Keratinocyte (primary cell): Measurements from ENCODE around the gene FHIT. TPM values are rescaled to one million over a fixed set of nuclear protein-coding genes. Genes with fewer than 3 reads are reported as not detected.

Experiments used
- DNase-seq: peaks from one replicate; pipeline ENCODE4 v3.0.0-alpha.2; 2011; ENCODE audit warnings: low read depth, missing footprints, low spot score
- FAIRE-seq: peaks from 2 replicates; lab custom pipeline; 2011; peaks lifted over from hg19 to GRCh38; lab: Jason Lieb, UNC
- H2AFZ ChIP-seq: 2 replicates; pipeline ENCODE4 v1.6.0; 2012; ENCODE audit warnings: low read length, control low read depth, inconsistent platforms; ENCODE audit not compliant: control insufficient read depth
- H3K27ac ChIP-seq: 2 replicates; pipeline ENCODE4 v1.5.1; 2011; ENCODE audit warnings: low read length; ENCODE audit not compliant: control insufficient read depth, insufficient read depth
- H3K27me3 ChIP-seq: 3 replicates; pipeline ENCODE4 v1.6.0; 2011; ENCODE audit warnings: low read length; ENCODE audit not compliant: control insufficient read depth, insufficient read depth; ENCODE audit errors: extremely low read depth
- H3K36me3 ChIP-seq, 2 experiments: 2 replicates in 1 of 2; 3 replicates in 1 of 2; pipeline ENCODE4 v1.5.1; 2011; ENCODE audit warnings: low read length in 2 of 2, mild to moderate bottlenecking in 1 of 2; ENCODE audit not compliant: control insufficient read depth in 2 of 2, insufficient read depth in 2 of 2; ENCODE audit errors: extremely low read depth in 1 of 2
- H3K4me1 ChIP-seq: 3 replicates; pipeline ENCODE4 v1.5.1; 2011; ENCODE audit warnings: low read length; ENCODE audit not compliant: control insufficient read depth, insufficient read depth; ENCODE audit errors: extremely low read depth
- H3K4me2 ChIP-seq: 3 replicates; pipeline ENCODE4 v1.6.0; 2011; ENCODE audit warnings: low read depth, low read length; ENCODE audit not compliant: control insufficient read depth, insufficient read depth; ENCODE audit errors: extremely low read depth
- H3K4me3 ChIP-seq, 3 experiments: fragments of 200-600 bp in 1 of 3; sonication (generic) in 1 of 3; 2 replicates in 2 of 3; 3 replicates in 1 of 3; pipeline ENCODE4 v1.5.1; 2011 to 2016; ENCODE audit warnings: low read length in 3 of 3, mild to moderate bottlenecking in 3 of 3, control low read depth in 2 of 3, inconsistent platforms in 1 of 3, low read depth in 1 of 3, mixed read lengths in 1 of 3, mixed run types in 1 of 3, moderate library complexity in 1 of 3; ENCODE audit not compliant: control insufficient read depth in 2 of 3, insufficient read depth in 2 of 3; ENCODE audit errors: extremely low read depth in 1 of 3
- H3K79me2 ChIP-seq: 2 replicates; pipeline ENCODE4 v1.6.0; 2012; ENCODE audit warnings: low read length; ENCODE audit not compliant: control insufficient read depth, insufficient read depth
- H3K9ac ChIP-seq: 3 replicates; pipeline ENCODE4 v1.6.0; 2011; ENCODE audit warnings: low read length; ENCODE audit not compliant: control insufficient read depth, insufficient read depth; ENCODE audit errors: extremely low read depth
- H3K9me1 ChIP-seq: 3 replicates; pipeline ENCODE4 v1.6.0; 2011; ENCODE audit warnings: low read length; ENCODE audit not compliant: control insufficient read depth, insufficient read depth; ENCODE audit errors: extremely low read depth
- H3K9me3 ChIP-seq: 2 replicates; pipeline ENCODE4 v1.5.1; 2012; ENCODE audit warnings: low read depth, low read length; ENCODE audit not compliant: control insufficient read depth
- H4K20me1 ChIP-seq: 3 replicates; pipeline ENCODE4 v1.6.0; 2011; ENCODE audit warnings: low read length; ENCODE audit not compliant: control insufficient read depth, insufficient read depth; ENCODE audit errors: extremely low read depth
- EZH2 ChIP-seq: IDR thresholded peaks from one replicate; pipeline ENCODE4 v1.6.1; 2012; ENCODE audit warnings: inconsistent platforms, mild to moderate bottlenecking, low read length, moderate library complexity
- dilution Hi-C: fragments of 300-500 bp; cut with MboI; formaldehyde crosslinking; loops from one replicate; pipeline ENCODE4 v1.7.0; 2020; ENCODE audit warnings: low sequenced_read_pairs; ENCODE audit not compliant: extremely low pct_ligation_motif_present
- polyA plus RNA-seq, 5 experiments: library from polyadenylated mRNA; depleted of rRNA in 3 of 5; stranded (reverse) in 3 of 5; stranded (forward) in 1 of 5; unstranded in 1 of 5; fragments of >200 nt; gene quantifications; 1 replicate in 1 of 5; 2 replicates in 3 of 5; 3 replicates in 1 of 5; pipeline versions ENCODE4 v1.2.1 to v1.2.3, GENCODE V29; 2011 to 2012; ENCODE audit warnings: missing spikeins in 2 of 5, low read depth in 1 of 5, low replicate concordance in 1 of 5
- TF ChIP-seq, protein P1 (sequence below), 3 experiments: IDR thresholded peaks in 1 of 3; conservative IDR thresholded peaks in 1 of 3; optimal IDR thresholded peaks in 1 of 3; 2 replicates in 2 of 3; 3 replicates in 1 of 3; pipeline versions ENCODE3 to v1.5.1; 2011; ENCODE audit warnings: low read length in 3 of 3, mild to moderate bottlenecking in 3 of 3, moderate library complexity in 2 of 3, control low read depth in 1 of 3, inconsistent platforms in 1 of 3; ENCODE audit not compliant: insufficient read depth in 2 of 3; ENCODE audit errors: extremely low read depth in 1 of 3

Gene FHIT
- polyA plus RNA-seq, 1 donor (not counting 4 experiments of a cell fraction or from before 2014, with no cell fraction given): 2.2 TPM

DNA sequence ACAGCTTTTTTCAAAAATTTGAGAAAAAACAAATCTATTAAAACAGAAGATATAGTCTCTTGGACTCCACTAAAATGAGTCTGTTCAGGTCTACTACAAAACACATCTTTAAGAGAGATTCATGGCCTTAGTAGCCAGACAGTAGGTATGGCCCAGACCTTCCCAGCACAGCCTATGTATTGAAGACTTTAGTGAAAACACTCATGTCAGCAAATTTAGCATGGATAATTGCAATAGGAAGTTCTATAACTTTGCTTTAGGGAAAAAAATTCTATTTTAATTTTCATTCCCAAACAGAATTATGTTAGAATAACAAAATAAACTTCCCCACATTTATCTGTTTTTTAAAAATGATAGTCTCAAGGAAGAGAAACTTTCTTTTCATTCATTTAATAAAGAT is 976.6 kb downstream of the FHIT start:
- Histone ChIP-seq H4K20me1 (no peaks in the 10 kb centered on the region), H3K9me3 (no peaks in the 10 kb centered on the region), H3K4me3 (no peak overlapping the region), H3K27ac (no peak overlapping the region), H2AFZ (no peak overlapping the region), H3K36me3 (no peaks in the 10 kb centered on the region), H3K4me1 (no peaks in the 10 kb centered on the region), H3K9me1 (no peaks in the 10 kb centered on the region), H3K79me2 (no peaks in the 10 kb centered on the region), H3K27me3 (no peaks in the 10 kb centered on the region), H3K9ac (no peak overlapping the region), H3K4me2 (no peak overlapping the region)
- DNase-seq (no peak), FAIRE-seq (no peak)
- TF ChIP-seq, protein P1, sequence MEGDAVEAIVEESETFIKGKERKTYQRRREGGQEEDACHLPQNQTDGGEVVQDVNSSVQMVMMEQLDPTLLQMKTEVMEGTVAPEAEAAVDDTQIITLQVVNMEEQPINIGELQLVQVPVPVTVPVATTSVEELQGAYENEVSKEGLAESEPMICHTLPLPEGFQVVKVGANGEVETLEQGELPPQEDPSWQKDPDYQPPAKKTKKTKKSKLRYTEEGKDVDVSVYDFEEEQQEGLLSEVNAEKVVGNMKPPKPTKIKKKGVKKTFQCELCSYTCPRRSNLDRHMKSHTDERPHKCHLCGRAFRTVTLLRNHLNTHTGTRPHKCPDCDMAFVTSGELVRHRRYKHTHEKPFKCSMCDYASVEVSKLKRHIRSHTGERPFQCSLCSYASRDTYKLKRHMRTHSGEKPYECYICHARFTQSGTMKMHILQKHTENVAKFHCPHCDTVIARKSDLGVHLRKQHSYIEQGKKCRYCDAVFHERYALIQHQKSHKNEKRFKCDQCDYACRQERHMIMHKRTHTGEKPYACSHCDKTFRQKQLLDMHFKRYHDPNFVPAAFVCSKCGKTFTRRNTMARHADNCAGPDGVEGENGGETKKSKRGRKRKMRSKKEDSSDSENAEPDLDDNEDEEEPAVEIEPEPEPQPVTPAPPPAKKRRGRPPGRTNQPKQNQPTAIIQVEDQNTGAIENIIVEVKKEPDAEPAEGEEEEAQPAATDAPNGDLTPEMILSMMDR (optimal IDR thresholded peaks at IDR 0.05 in 1 of 3, IDR thresholded peaks at IDR 0.05 in 1 of 3, conservative IDR thresholded peaks at IDR 0.05 in 1 of 3; ENCODE audit: extremely low read depth in 1 of 3, insufficient read depth in 2 of 3, low read length in 3 of 3): no peak
- TF ChIP-seq EZH2: no peak
- dilution Hi-C loops: no loop called here

- FAIRE-seq (no peak), DNase-seq (no peak)
- Histone ChIP-seq H3K36me3 (no peaks in the 10 kb centered on the region), H2AFZ (no peak overlapping the region), H3K4me2 (no peak overlapping the region), H3K9ac (no peak overlapping the region), H3K9me1 (no peaks in the 10 kb centered on the region), H3K4me1 (no peaks in the 10 kb centered on the region), H3K27ac (no peak overlapping the region), H3K9me3 (no peaks in the 10 kb centered on the region), H3K27me3 (no peaks in the 10 kb centered on the region), H3K4me3 (no peak overlapping the region), H4K20me1 (no peaks in the 10 kb centered on the region), H3K79me2 (no peaks in the 10 kb centered on the region)
- TF ChIP-seq, protein P1 (optimal IDR thresholded peaks at IDR 0.05 in 1 of 3, IDR thresholded peaks at IDR 0.05 in 1 of 3, conservative IDR thresholded peaks at IDR 0.05 in 1 of 3; ENCODE audit: extremely low read depth in 1 of 3, insufficient read depth in 2 of 3, low read length in 3 of 3): no peak
- TF ChIP-seq EZH2: no peak
- dilution Hi-C loops: no loop called here
Measured at GRCh38 chr3:60274098-60274497, 977.2 kb downstream of the FHIT start.
